Left hindlimb (tissue), 1 donor: ENCODE data around the gene EXOSC5.

Experiments used
- DNase-seq: peaks from one replicate; pipeline ENCODE4 v3.0.0-alpha.2; 2018

Gene EXOSC5

DNA sequence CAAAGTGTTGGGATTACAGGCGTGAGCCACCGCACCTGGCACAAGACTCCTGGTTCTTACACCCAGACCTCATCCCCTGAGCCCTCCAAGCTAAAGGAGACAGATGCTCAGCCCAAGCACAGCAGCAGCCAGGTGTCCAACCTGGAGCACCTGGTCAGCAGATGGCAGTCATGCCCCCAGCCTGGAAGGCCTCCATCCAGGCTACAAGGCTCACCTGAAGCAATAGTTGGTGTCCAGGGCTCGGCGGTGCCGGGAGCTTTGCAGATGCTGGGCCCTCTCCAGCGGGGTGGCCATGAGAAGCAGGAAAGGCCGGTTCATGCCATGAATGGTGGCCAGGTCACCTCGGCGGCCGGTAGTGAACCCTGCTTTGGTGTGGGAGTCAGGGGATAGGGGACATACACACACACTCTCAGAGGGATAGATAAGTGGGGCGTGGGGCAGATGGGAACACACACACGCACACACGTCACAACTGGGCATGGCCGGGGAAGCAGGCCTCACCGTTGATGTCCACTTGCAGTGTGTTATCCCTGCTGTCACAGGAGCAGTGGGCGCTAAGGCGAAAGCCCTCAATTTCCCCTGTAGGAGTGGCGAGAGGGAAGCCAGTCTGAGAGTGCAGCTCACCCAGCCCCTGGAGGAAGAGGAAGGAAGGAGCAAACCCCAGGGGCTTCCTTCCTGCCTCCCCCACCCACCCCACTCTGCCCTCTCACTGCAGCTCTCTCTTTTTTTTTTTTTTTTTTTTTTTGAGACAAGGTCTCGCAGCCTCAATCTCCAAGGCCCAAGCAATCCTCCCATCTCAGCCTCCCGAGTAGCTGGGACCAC lies 55.3 kb downstream of the EXOSC5 start:
- no peak for DNase-seq

DNA sequence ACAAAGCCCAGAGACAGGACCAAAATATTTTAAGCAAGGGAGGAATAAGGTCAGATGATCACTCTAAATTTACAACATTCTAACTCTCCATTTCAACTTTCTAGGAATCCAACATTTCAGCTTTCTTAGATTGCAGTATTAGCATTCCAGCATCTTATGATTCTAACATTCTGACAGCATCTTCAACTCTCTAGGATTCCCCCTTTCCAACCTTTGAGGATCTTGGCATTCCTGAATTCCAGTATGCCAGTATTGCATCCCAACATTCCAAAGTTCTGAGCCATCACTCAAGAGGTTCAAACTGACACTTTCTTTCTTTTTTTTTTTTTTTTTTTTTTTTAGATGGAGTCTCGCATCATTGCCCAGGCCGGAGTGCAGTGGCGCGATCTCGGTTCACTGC lies 57.2 kb downstream of the EXOSC5 start:
- DNase-seq: no peak
